ENCODE results near the gene CHAT. TPM values are rescaled to one million over a fixed set of nuclear protein-coding genes. Genes with fewer than 3 reads are reported as not detected.

Gene CHAT
- total and polyA plus RNA-seq, 3 experiments from 2014 or later, result not detected

DNA sequence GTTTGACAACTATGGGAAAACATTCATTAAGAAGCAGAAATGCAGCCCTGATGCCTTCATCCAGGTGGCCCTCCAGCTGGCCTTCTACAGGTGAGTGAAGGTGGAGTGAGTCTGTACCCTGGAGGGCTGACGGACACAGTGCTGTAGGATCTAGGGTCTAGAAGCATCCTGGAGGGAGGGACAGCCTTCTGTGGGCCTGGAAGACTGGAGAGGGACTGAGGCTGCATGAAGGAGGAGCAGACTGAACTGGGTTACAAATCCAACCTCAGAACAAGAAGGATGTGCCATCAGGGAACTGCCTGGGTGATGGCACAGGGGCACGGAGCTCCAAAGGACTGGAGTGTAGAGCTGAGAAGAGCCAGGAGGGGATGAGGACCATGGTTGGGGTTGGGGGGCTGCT is 38.1 kb downstream of the CHAT start:
- Histone ChIP-seq H3K36me3 (ENCODE audit: insufficient read depth, low read length) (no peaks in the 10 kb centered on the region), H3K4me1 (ENCODE audit: insufficient read depth, low read length) (no peaks in the 10 kb centered on the region), H3K4me3 (ENCODE audit: low read length) (no peak overlapping the region), H3K9me3 (ENCODE audit: low read length) (no peaks in the 10 kb centered on the region), H3K27ac (ENCODE audit: low read depth, low read length) (no peak overlapping the region), H3K27me3 (ENCODE audit: insufficient read depth, low read length, poor library complexity, severe bottlenecking) (no peaks in the 10 kb centered on the region)
- Mint-ChIP-seq H3K9me3 (peaks cover 0 to 6% (median 0%) of the 10 kb centered on the region in 5 donors), H3K4me3 (no peak overlapping the region), H3K27ac (no peak overlapping the region), H3K36me3 (no peaks in the 10 kb centered on the region), H3K27me3 (peaks cover 3 to 33% of the 10 kb centered on the region in 2 donors), H3K4me1 (peaks cover 4 to 18% (median 7%) of the 10 kb centered on the region in 3 donors)
- CTCF ChIA-PET, result no interaction called here
- no peak for DNase-seq
- POLR2A ChIA-PET, result no interaction called here

- CTCF ChIA-PET, result no interaction called here
- POLR2A ChIA-PET, result no interaction called here
Measured at GRCh38 chr10:49652421-49653272, 38.8 kb downstream of the CHAT start.

DNA sequence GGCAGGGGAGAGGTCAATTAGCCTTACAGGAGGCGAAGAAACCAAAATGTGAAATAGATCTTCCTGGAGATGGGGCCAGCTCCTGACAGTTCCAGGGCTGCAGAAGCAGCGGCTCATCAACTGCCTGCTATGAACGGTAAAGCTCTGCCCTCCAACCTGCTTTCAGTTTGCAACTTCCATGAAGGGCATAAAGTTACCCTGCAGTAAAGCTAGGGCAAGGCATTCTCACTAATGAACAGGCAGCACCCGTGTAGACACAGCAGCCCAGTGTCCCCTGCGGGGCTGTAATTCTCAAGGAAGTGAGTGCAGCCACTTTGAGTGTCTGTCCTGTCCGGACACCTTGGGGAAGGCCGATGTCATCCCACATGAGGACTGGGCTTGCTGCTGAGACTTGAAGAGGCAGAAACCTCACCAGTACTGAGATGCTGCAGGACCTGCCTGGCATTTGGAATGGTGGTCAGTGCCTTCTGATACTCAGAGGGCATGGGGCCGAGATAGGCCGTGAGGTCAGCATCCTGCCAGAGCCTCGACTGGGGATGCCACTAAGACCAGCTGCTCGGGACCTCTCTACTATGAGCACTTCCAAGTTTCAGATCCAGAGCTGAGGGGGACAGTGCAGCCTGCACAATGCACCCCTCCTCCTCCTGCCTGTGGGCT is 39.6 kb downstream of the CHAT start:
- Mint-ChIP-seq H3K4me3 (no peak overlapping the region), H3K27ac (no peak overlapping the region), H3K27me3 (peaks cover 3 to 28% of the 10 kb centered on the region in 2 donors), H3K9me3 (peaks cover 0 to 6% (median 2%) of the 10 kb centered on the region in 5 donors), H3K36me3 (no peaks in the 10 kb centered on the region), H3K4me1 (peaks cover 2 to 16% (median 7%) of the 10 kb centered on the region in 3 donors)
- H3K4me3 ChIP-seq (ENCODE audit: low read length), result no peak overlapping the region
- ChIA-PET POLR2A (no interaction called here), CTCF (no interaction called here)
- no peaks in the 10 kb centered on the region for H3K4me1 ChIP-seq (ENCODE audit: insufficient read depth, low read length)
- H3K27ac ChIP-seq (ENCODE audit: low read depth, low read length), result no peak overlapping the region
- no peaks in the 10 kb centered on the region for H3K9me3 ChIP-seq (ENCODE audit: low read length)
- no peaks in the 10 kb centered on the region for H3K36me3 ChIP-seq (ENCODE audit: insufficient read depth, low read length)
- no peaks in the 10 kb centered on the region for H3K27me3 ChIP-seq (ENCODE audit: insufficient read depth, low read length, poor library complexity, severe bottlenecking)
- no peak for DNase-seq

More at GRCh38 chr10:49652421-49653272, 38.8 kb downstream of the CHAT start:
- H3K4me3 ChIP-seq (ENCODE audit: low read length), result no peak overlapping the region
- H3K27ac Mint-ChIP-seq, result no peak overlapping the region
- no peaks in the 10 kb centered on the region for H3K27me3 ChIP-seq (ENCODE audit: insufficient read depth, low read length, poor library complexity, severe bottlenecking)
- peaks cover 3 to 28% of the 10 kb centered on the region in 2 donors for H3K27me3 Mint-ChIP-seq
- no peak overlapping the region for H3K27ac ChIP-seq (ENCODE audit: low read depth, low read length)
- DNase-seq, result no peak
- no peaks in the 10 kb centered on the region for H3K36me3 Mint-ChIP-seq
- peaks cover 4 to 18% (median 7%) of the 10 kb centered on the region in 3 donors for H3K4me1 Mint-ChIP-seq
- no peaks in the 10 kb centered on the region for H3K4me1 ChIP-seq (ENCODE audit: insufficient read depth, low read length)
- H3K9me3 Mint-ChIP-seq, result peaks cover 0 to 6% (median under 1%) of the 10 kb centered on the region in 5 donors
- no peak overlapping the region for H3K4me3 Mint-ChIP-seq
- no peaks in the 10 kb centered on the region for H3K9me3 ChIP-seq (ENCODE audit: low read length)
- H3K36me3 ChIP-seq (ENCODE audit: insufficient read depth, low read length), result no peaks in the 10 kb centered on the region

GRCh38 chr10:49654036-49654693 is 40.3 kb downstream of the CHAT start:
- DNase-seq, result no peak
- POLR2A ChIA-PET, result no interaction called here
- Mint-ChIP-seq H3K4me1 (peaks cover 0 to 11% (median 6%) of the 10 kb centered on the region in 3 donors), H3K9me3 (peaks cover 6 to 12% (median 8%) of the 10 kb centered on the region in 5 donors), H3K36me3 (no peaks in the 10 kb centered on the region), H3K27me3 (peaks cover 3 to 31% of the 10 kb centered on the region in 2 donors), H3K4me3 (no peak overlapping the region), H3K27ac (no peak overlapping the region)
- Histone ChIP-seq H3K9me3 (ENCODE audit: low read length) (no peaks in the 10 kb centered on the region), H3K4me1 (ENCODE audit: insufficient read depth, low read length) (no peaks in the 10 kb centered on the region), H3K4me3 (ENCODE audit: low read length) (no peak overlapping the region), H3K27ac (ENCODE audit: low read depth, low read length) (no peak overlapping the region), H3K27me3 (ENCODE audit: insufficient read depth, low read length, poor library complexity, severe bottlenecking) (no peaks in the 10 kb centered on the region), H3K36me3 (ENCODE audit: insufficient read depth, low read length) (no peaks in the 10 kb centered on the region)
- CTCF ChIA-PET, result no interaction called here

DNA sequence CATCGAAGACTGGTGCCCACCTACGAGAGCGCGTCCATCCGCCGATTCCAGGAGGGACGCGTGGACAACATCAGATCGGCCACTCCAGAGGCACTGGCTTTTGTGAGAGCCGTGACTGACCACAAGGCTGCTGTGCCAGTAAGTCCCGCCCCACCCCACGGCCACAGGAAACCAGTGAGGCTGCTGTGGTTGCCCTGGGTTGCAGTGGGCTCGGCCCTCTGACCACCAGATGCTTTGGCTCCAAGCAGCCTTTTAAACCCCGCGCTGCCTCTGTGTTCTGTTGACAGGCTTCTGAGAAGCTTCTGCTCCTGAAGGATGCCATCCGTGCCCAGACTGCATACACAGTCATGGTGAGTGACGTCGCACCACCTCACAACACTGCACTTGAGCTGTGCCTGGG is 41.3 kb downstream of the CHAT start:
- Mint-ChIP-seq H3K36me3 (no peaks in the 10 kb centered on the region), H3K27ac (no peak overlapping the region), H3K4me1 (peaks cover 0 to 2% (median 1%) of the 10 kb centered on the region in 3 donors), H3K4me3 (no peak overlapping the region), H3K9me3 (peaks cover 12 to 18% (median 14%) of the 10 kb centered on the region in 5 donors), H3K27me3 (peaks cover 3 to 31% of the 10 kb centered on the region in 2 donors)
- POLR2A ChIA-PET, result no interaction called here
- Histone ChIP-seq H3K27ac (ENCODE audit: low read depth, low read length) (no peak overlapping the region), H3K4me3 (ENCODE audit: low read length) (no peak overlapping the region), H3K4me1 (ENCODE audit: insufficient read depth, low read length) (no peaks in the 10 kb centered on the region), H3K27me3 (ENCODE audit: insufficient read depth, low read length, poor library complexity, severe bottlenecking) (no peaks in the 10 kb centered on the region), H3K9me3 (ENCODE audit: low read length) (no peaks in the 10 kb centered on the region), H3K36me3 (ENCODE audit: insufficient read depth, low read length) (no peaks in the 10 kb centered on the region)
- CTCF ChIA-PET, result no interaction called here
- DNase-seq, result no peak

DNA sequence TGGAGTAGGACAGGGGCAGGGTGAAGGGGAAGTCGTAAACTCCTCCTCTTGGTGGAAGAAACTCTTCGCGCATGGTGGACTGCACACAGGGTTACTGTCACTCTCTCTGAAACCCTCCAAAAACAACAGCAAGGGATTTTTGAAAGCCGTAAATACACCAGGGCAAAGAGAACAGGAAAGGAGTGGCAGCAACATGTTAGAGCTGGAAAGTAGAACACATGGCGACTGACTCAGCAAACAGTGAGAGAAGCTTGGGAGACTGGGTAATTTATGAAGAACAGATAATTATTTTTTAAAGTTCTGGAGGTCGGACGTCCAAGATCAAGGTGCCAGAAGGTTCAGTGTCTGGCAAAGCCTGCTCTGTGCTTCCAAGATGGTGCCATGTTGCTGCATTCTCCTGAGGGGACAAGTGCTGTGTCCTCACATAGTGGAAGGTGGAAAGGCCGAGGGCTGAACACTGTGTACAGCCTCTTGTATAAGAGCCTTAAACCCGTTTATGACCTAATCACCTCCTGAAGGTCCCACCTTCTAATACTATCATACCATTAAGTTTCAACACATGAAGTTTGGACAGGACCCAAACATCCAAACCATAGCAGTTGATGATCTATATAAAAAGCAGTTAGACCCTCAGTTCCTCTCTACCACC is 43.1 kb downstream of the CHAT start:
- Histone ChIP-seq H3K9me3 (ENCODE audit: low read length) (no peaks in the 10 kb centered on the region), H3K4me3 (ENCODE audit: low read length) (no peak overlapping the region), H3K27ac (ENCODE audit: low read depth, low read length) (no peak overlapping the region), H3K27me3 (ENCODE audit: insufficient read depth, low read length, poor library complexity, severe bottlenecking) (no peaks in the 10 kb centered on the region), H3K36me3 (ENCODE audit: insufficient read depth, low read length) (no peaks in the 10 kb centered on the region), H3K4me1 (ENCODE audit: insufficient read depth, low read length) (no peaks in the 10 kb centered on the region)
- no peak for DNase-seq
- H3K27me3 Mint-ChIP-seq, result peaks cover 2 to 26% of the 10 kb centered on the region in 2 donors
- no peaks in the 10 kb centered on the region for H3K4me1 Mint-ChIP-seq
- CTCF ChIA-PET, result no interaction called here
- POLR2A ChIA-PET, result no interaction called here
- H3K9me3 Mint-ChIP-seq, result peaks cover 13 to 20% (median 16%) of the 10 kb centered on the region in 5 donors
- H3K4me3 Mint-ChIP-seq, result no peak overlapping the region
- H3K27ac Mint-ChIP-seq, result no peak overlapping the region
- no peaks in the 10 kb centered on the region for H3K36me3 Mint-ChIP-seq

GRCh38 chr10:49657606-49658005 is 43.8 kb downstream of the CHAT start:
- peaks cover 2 to 25% of the 10 kb centered on the region in 2 donors for H3K27me3 Mint-ChIP-seq
- H3K36me3 Mint-ChIP-seq, result no peaks in the 10 kb centered on the region
- no peak overlapping the region for H3K4me3 Mint-ChIP-seq
- H3K9me3 ChIP-seq (ENCODE audit: low read length), result no peaks in the 10 kb centered on the region
- H3K4me3 ChIP-seq (ENCODE audit: low read length), result no peak overlapping the region
- H3K27ac Mint-ChIP-seq, result no peak overlapping the region
- peaks cover 13 to 20% (median 16%) of the 10 kb centered on the region in 5 donors for H3K9me3 Mint-ChIP-seq
- POLR2A ChIA-PET, result no interaction called here
- CTCF ChIA-PET, result no interaction called here
- no peaks in the 10 kb centered on the region for H3K4me1 ChIP-seq (ENCODE audit: insufficient read depth, low read length)
- no peak for DNase-seq
- H3K4me1 Mint-ChIP-seq, result no peaks in the 10 kb centered on the region
- no peaks in the 10 kb centered on the region for H3K36me3 ChIP-seq (ENCODE audit: insufficient read depth, low read length)
- H3K27me3 ChIP-seq (ENCODE audit: insufficient read depth, low read length, poor library complexity, severe bottlenecking), result no peaks in the 10 kb centered on the region
- H3K27ac ChIP-seq (ENCODE audit: low read depth, low read length), result no peak overlapping the region

Data from CD8-positive, alpha-beta memory T cell (primary cell).